Cardiac fibroblast (primary cell): ENCODE results near the gene NRDC.
"Not testable (repeated sequence)": the region's sequence is repeated elsewhere in the genome, so short reads cannot be mapped to it uniquely, and the experiment has no call there.

Experiments used
- DNase-seq, 2 donors: peaks; one replicate each; pipeline versions ENCODE4 v3.0.0 to v3.0.0-alpha.2; 2010; ENCODE audit warnings: low read depth in 2 of 2
- H3K4me3 ChIP-seq, 2 donors: replicated peaks in 1 of 2; 1 replicate in 1 of 2; 2 replicates in 1 of 2; pipeline ENCODE4 v1.5.1; 2011; ENCODE audit warnings: low read depth in 2 of 2, low read length in 2 of 2, mild to moderate bottlenecking in 2 of 2, moderate library complexity in 1 of 2
- TF ChIP-seq, protein P1 (sequence below): IDR thresholded peaks from one replicate; pipeline ENCODE4 v1.5.1; 2011; ENCODE audit warnings: low read depth, mild to moderate bottlenecking, low read length, inconsistent platforms

Gene NRDC

GRCh38 chr1:51833700-51834099 lies 44.8 kb downstream of the NRDC start:
- DNase-seq: peak in 1 of 2 donors; percentile 36
- TF ChIP-seq, protein P1, sequence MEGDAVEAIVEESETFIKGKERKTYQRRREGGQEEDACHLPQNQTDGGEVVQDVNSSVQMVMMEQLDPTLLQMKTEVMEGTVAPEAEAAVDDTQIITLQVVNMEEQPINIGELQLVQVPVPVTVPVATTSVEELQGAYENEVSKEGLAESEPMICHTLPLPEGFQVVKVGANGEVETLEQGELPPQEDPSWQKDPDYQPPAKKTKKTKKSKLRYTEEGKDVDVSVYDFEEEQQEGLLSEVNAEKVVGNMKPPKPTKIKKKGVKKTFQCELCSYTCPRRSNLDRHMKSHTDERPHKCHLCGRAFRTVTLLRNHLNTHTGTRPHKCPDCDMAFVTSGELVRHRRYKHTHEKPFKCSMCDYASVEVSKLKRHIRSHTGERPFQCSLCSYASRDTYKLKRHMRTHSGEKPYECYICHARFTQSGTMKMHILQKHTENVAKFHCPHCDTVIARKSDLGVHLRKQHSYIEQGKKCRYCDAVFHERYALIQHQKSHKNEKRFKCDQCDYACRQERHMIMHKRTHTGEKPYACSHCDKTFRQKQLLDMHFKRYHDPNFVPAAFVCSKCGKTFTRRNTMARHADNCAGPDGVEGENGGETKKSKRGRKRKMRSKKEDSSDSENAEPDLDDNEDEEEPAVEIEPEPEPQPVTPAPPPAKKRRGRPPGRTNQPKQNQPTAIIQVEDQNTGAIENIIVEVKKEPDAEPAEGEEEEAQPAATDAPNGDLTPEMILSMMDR: no peak
- H3K4me3 ChIP-seq: no peak overlapping the region

DNA sequence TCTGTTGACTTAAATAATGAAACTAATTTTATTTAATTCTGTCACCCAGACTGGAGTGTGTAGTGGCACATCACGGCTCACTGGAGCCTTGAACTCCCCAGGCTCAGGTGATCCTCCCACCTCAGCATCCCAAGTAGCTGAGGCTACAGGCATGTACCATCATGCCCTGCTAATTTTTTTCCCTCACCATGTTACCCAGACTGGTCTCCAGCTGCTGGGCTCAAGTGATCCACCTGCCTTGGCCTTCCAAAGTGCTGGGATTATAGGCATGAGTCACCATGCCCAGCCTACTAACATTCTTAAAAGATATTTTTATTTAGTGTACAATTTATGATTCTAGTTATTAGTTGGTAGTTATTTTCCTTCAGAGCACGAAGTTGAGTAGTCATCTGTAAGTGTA lies 49.5 kb downstream of the NRDC start:
- no peak for DNase-seq
- TF ChIP-seq, protein P1: no peak
- no peak overlapping the region for H3K4me3 ChIP-seq

- H3K4me3 ChIP-seq: no peak overlapping the region
- DNase-seq: peak in 1 of 2 donors; percentile 5
- TF ChIP-seq, protein P1: no peak
These were observed 58.7 kb downstream of the NRDC start for GRCh38 chr1:51819810-51820209.

GRCh38 chr1:51819021-51819420 lies 59.5 kb downstream of the NRDC start:
- H3K4me3 ChIP-seq, DNase-seq: not testable (repeated sequence)

GRCh38 chr1:51818487-51818886 lies 60.0 kb downstream of the NRDC start:
- no peak for DNase-seq
- no peak overlapping the region for H3K4me3 ChIP-seq
- TF ChIP-seq, protein P1: no peak

- no peak for DNase-seq
- no peak overlapping the region for H3K4me3 ChIP-seq
- TF ChIP-seq, protein P1: no peak
These were observed 64.0 kb downstream of the NRDC start for GRCh38 chr1:51814513-51814912.

DNA sequence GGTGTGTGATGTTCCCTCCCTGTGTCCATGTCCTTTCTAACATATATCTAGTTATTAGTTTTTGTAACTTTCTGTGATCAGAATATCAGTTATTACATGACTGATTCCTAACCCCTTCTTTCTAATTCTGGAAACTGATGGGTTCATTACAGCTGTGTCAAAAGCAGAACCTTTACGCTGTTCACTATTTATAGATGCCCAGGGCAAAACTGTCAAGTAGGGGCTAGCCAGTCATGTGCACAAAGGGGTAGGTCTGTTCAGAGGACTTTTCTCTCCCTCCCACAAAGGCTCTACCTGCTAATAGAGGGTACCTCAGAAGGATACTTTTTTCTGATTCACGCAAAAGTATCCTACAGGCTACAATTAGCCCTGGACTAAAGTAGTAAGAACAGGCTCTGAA lies 79.2 kb downstream of the NRDC start:
- DNase-seq: no peak
- TF ChIP-seq, protein P1: no peak
- H3K4me3 ChIP-seq: no peak overlapping the region
